ENCODE results near the gene TBC1D5. TPM values are rescaled to one million over a fixed set of nuclear protein-coding genes. Genes with fewer than 3 reads are reported as not detected.

The TBC1D5 gene
- total RNA-seq, 1 donor from 2014 or later = 108 TPM

- no peaks in the 10 kb centered on the region for H3K36me3 ChIP-seq
- H4K20me1 ChIP-seq (ENCODE audit: low read depth) = no peaks in the 10 kb centered on the region
- no peaks in the 10 kb centered on the region for H3K9me3 ChIP-seq (ENCODE audit: low read depth)
- H3K9me3 Mint-ChIP-seq = no peaks in the 10 kb centered on the region
- H2AFZ ChIP-seq (replicated peaks) = no peak overlapping the region
- H3K9ac ChIP-seq = no peak overlapping the region
- no peaks in the 10 kb centered on the region for H3K27me3 Mint-ChIP-seq (ENCODE audit: insufficient read depth, low read depth)
- H3K4me1 Mint-ChIP-seq = no peaks in the 10 kb centered on the region
- no peak overlapping the region for H3K27ac Mint-ChIP-seq
- TF ChIP-seq EZH2phosphoT487 (IDR thresholded peaks at IDR 0.05) = no peak
- no peak for TF ChIP-seq EZH2 (IDR thresholded peaks at IDR 0.05)
- TF ChIP-seq CTCF (IDR thresholded peaks at IDR 0.05) = no peak
- no peak overlapping the region for H3K4me3 Mint-ChIP-seq
- H3F3A ChIP-seq (ENCODE audit: low read depth) = no peaks in the 10 kb centered on the region
- H3K36me3 Mint-ChIP-seq = no peaks in the 10 kb centered on the region
- no peak overlapping the region for H3K4me3 ChIP-seq
- no peak for DNase-seq (ENCODE audit: low spot score)
- no peak overlapping the region for H3K27ac ChIP-seq
- no peaks in the 10 kb centered on the region for H3K27me3 ChIP-seq
- H3K79me2 ChIP-seq (ENCODE audit: low read depth) = no peaks in the 10 kb centered on the region
- no peak overlapping the region for H3K4me2 ChIP-seq
- no peaks in the 10 kb centered on the region for H3K4me1 ChIP-seq
Measured at GRCh38 chr3:17304969-17305368, 437.5 kb downstream of the TBC1D5 start.

DNA sequence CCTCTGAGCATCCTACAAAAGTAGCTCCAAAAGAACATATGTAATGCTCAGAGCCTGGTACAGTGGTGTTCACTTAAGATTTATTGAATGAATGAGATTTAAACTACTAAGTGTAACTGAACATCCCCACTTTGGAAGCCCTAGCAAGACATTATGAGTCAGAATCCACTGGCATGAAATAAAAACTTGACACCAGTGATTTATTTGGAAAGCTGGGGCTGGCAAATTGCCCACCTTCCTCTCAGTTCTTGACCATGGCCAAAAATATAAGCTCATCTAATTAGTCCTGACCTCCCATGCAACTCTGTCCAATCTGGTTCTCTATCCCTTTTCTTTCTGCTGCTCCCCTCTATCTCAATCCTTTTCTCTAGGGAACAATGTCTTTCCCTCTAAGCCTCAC, 439.7 kb downstream of the TBC1D5 start:
- H3K9ac ChIP-seq = no peak overlapping the region
- Mint-ChIP-seq H3K4me1 (no peaks in the 10 kb centered on the region), H3K4me3 (no peak overlapping the region), H3K9me3 (no peaks in the 10 kb centered on the region), H3K27me3 (ENCODE audit: insufficient read depth, low read depth) (no peaks in the 10 kb centered on the region), H3K27ac (no peak overlapping the region), H3K36me3 (no peaks in the 10 kb centered on the region)
- no peaks in the 10 kb centered on the region for H3K79me2 ChIP-seq (ENCODE audit: low read depth)
- H3K4me1 ChIP-seq = no peaks in the 10 kb centered on the region
- H3K27me3 ChIP-seq = no peaks in the 10 kb centered on the region
- H3K9me3 ChIP-seq (ENCODE audit: low read depth) = no peaks in the 10 kb centered on the region
- H3F3A ChIP-seq (ENCODE audit: low read depth) = no peaks in the 10 kb centered on the region
- no peak for TF ChIP-seq CTCF (IDR thresholded peaks at IDR 0.05)
- no peak for TF ChIP-seq EZH2 (IDR thresholded peaks at IDR 0.05)
- no peak for TF ChIP-seq EZH2phosphoT487 (IDR thresholded peaks at IDR 0.05)
- H4K20me1 ChIP-seq (ENCODE audit: low read depth) = no peaks in the 10 kb centered on the region
- H3K4me3 ChIP-seq = no peak overlapping the region
- DNase-seq (ENCODE audit: low spot score) = no peak
- no peak overlapping the region for H2AFZ ChIP-seq (replicated peaks)
- H3K27ac ChIP-seq = no peak overlapping the region
- no peak overlapping the region for H3K4me2 ChIP-seq
- no peaks in the 10 kb centered on the region for H3K36me3 ChIP-seq

DNA sequence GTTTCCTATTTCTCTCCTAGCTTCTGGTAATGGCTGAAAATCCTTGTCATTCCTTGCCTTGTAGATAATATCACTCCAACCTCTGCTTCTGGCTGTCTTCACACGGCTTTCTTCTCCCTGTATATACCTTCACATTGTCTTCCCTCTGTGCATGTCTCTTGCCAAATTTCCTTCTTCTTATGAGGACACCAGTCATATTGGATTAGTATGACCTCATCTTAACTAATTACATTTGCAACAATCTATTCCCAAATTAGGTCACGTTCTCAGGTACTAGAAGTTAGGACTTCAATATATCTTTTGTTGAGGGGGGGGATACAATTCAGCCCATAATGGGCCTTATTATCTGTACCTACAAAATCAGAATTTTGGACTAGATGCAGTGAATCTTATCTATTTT, 440.3 kb downstream of the TBC1D5 start:
- H3K36me3 ChIP-seq = no peaks in the 10 kb centered on the region
- H3K27me3 ChIP-seq = no peaks in the 10 kb centered on the region
- no peak overlapping the region for H3K4me2 ChIP-seq
- H3K4me3 Mint-ChIP-seq = no peak overlapping the region
- H4K20me1 ChIP-seq (ENCODE audit: low read depth) = no peaks in the 10 kb centered on the region
- H3K36me3 Mint-ChIP-seq = no peaks in the 10 kb centered on the region
- no peaks in the 10 kb centered on the region for H3K27me3 Mint-ChIP-seq (ENCODE audit: insufficient read depth, low read depth)
- no peak for DNase-seq (ENCODE audit: low spot score)
- H3K9me3 ChIP-seq (ENCODE audit: low read depth) = no peaks in the 10 kb centered on the region
- no peaks in the 10 kb centered on the region for H3K79me2 ChIP-seq (ENCODE audit: low read depth)
- H3F3A ChIP-seq (ENCODE audit: low read depth) = no peaks in the 10 kb centered on the region
- H3K27ac ChIP-seq = no peak overlapping the region
- no peak for TF ChIP-seq EZH2phosphoT487 (IDR thresholded peaks at IDR 0.05)
- H3K9me3 Mint-ChIP-seq = no peaks in the 10 kb centered on the region
- no peaks in the 10 kb centered on the region for H3K4me1 ChIP-seq
- no peak overlapping the region for H3K27ac Mint-ChIP-seq
- no peak overlapping the region for H2AFZ ChIP-seq (replicated peaks)
- no peak overlapping the region for H3K9ac ChIP-seq
- H3K4me1 Mint-ChIP-seq = no peaks in the 10 kb centered on the region
- no peak overlapping the region for H3K4me3 ChIP-seq

DNA sequence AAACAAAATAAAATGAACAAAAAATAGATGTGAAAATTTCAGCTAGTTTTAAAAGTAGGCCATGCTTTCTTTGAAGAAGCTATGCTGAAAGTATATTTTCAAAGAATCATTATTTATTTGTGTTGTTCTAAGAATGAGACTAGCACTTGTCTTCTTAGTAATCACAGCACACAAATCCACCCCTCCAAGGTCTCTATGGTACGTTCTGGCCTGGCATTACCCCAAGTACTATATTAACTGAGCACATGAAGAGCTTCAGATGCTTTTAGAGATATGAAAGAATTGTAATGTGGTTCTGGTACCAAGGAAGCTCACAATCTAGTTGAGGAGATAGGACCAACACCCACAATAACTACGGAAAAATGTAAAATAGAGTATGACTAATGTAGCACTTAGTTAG, 441.2 kb downstream of the TBC1D5 start:
- H4K20me1 ChIP-seq (ENCODE audit: low read depth) = no peaks in the 10 kb centered on the region
- TF ChIP-seq EZH2 (IDR thresholded peaks at IDR 0.05) = no peak
- TF ChIP-seq CTCF (IDR thresholded peaks at IDR 0.05) = no peak
- no peak for TF ChIP-seq EZH2phosphoT487 (IDR thresholded peaks at IDR 0.05)
- no peak overlapping the region for H3K27ac ChIP-seq
- no peak for DNase-seq (ENCODE audit: low spot score)
- H3K36me3 Mint-ChIP-seq = peaks cover 2% of the 10 kb centered on the region
- no peak overlapping the region for H3K4me3 ChIP-seq
- no peaks in the 10 kb centered on the region for H3K9me3 Mint-ChIP-seq
- no peaks in the 10 kb centered on the region for H3K9me3 ChIP-seq (ENCODE audit: low read depth)
- no peak overlapping the region for H3K4me2 ChIP-seq
- no peaks in the 10 kb centered on the region for H3K79me2 ChIP-seq (ENCODE audit: low read depth)
- no peaks in the 10 kb centered on the region for H3K4me1 ChIP-seq
- no peaks in the 10 kb centered on the region for H3F3A ChIP-seq (ENCODE audit: low read depth)
- no peaks in the 10 kb centered on the region for H3K27me3 ChIP-seq
- no peak overlapping the region for H3K4me3 Mint-ChIP-seq
- H3K9ac ChIP-seq = no peak overlapping the region
- H3K27me3 Mint-ChIP-seq (ENCODE audit: insufficient read depth, low read depth) = no peaks in the 10 kb centered on the region
- no peak overlapping the region for H3K27ac Mint-ChIP-seq
- H3K4me1 Mint-ChIP-seq = no peaks in the 10 kb centered on the region
- H2AFZ ChIP-seq (replicated peaks) = no peak overlapping the region
- no peaks in the 10 kb centered on the region for H3K36me3 ChIP-seq

All from neural progenitor cell (in vitro differentiated cells).